ENCODE measurements around the gene MR1. TPM values are rescaled to one million over a fixed set of nuclear protein-coding genes. Genes with fewer than 3 reads are reported as not detected.

The MR1 gene
- total and polyA plus RNA-seq, 2 of the 13 experiments (the other 11 are each of a cell fraction or from before 2014, with no cell fraction given) = 7.7 to 10.4 TPM

GRCh38 chr1:181089676-181090544, 56.1 kb downstream of the MR1 start (continued):
- no peak for TF ChIP-seq ZBTB33 (CRISPR knock-in tag; IDR thresholded peaks at IDR 0.05)
- TF ChIP-seq, protein P1, sequence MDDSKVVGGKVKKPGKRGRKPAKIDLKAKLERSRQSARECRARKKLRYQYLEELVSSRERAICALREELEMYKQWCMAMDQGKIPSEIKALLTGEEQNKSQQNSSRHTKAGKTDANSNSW (CRISPR knock-in tag; IDR thresholded peaks at IDR 0.05; ENCODE audit: borderline replicate concordance) = no peak
- TF ChIP-seq PCBP1 (IDR thresholded peaks at IDR 0.05; ENCODE audit: borderline replicate concordance, low read depth, low read length) = no peak
- TF ChIP-seq, protein P2, sequence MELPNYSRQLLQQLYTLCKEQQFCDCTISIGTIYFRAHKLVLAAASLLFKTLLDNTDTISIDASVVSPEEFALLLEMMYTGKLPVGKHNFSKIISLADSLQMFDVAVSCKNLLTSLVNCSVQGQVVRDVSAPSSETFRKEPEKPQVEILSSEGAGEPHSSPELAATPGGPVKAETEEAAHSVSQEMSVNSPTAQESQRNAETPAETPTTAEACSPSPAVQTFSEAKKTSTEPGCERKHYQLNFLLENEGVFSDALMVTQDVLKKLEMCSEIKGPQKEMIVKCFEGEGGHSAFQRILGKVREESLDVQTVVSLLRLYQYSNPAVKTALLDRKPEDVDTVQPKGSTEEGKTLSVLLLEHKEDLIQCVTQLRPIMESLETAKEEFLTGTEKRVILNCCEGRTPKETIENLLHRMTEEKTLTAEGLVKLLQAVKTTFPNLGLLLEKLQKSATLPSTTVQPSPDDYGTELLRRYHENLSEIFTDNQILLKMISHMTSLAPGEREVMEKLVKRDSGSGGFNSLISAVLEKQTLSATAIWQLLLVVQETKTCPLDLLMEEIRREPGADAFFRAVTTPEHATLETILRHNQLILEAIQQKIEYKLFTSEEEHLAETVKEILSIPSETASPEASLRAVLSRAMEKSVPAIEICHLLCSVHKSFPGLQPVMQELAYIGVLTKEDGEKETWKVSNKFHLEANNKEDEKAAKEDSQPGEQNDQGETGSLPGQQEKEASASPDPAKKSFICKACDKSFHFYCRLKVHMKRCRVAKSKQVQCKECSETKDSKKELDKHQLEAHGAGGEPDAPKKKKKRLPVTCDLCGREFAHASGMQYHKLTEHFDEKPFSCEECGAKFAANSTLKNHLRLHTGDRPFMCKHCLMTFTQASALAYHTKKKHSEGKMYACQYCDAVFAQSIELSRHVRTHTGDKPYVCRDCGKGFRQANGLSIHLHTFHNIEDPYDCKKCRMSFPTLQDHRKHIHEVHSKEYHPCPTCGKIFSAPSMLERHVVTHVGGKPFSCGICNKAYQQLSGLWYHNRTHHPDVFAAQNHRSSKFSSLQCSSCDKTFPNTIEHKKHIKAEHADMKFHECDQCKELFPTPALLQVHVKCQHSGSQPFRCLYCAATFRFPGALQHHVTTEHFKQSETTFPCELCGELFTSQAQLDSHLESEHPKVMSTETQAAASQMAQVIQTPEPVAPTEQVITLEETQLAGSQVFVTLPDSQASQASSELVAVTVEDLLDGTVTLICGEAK (IDR thresholded peaks at IDR 0.05) = no peak
- TF ChIP-seq, protein P2 (CRISPR knock-in tag; IDR thresholded peaks at IDR 0.05) = no peak
- no peak for TF ChIP-seq ZFP1 (CRISPR knock-in tag; IDR thresholded peaks at IDR 0.05)
- no peak for TF ChIP-seq CBFB (CRISPR knock-in tag; IDR thresholded peaks at IDR 0.05)
- TF ChIP-seq HOXA3 (CRISPR knock-in tag; IDR thresholded peaks at IDR 0.05) = peak; percentile 48; the same call in 1 of the 2 replicates
- TF ChIP-seq ZNF589 (CRISPR knock-in tag; conservative IDR thresholded peaks at IDR 0.05) = no peak
- no peak for TF ChIP-seq ZNF180 (CRISPR knock-in tag; IDR thresholded peaks at IDR 0.05; ENCODE audit: borderline replicate concordance, low read depth)
- no peak for TF ChIP-seq ZNF737 (CRISPR knock-in tag; IDR thresholded peaks at IDR 0.05; ENCODE audit: borderline replicate concordance)
- TF ChIP-seq BHLHE40 (IDR thresholded peaks at IDR 0.05; ENCODE audit: low read length) = no peak
- no peak for TF ChIP-seq FIP1L1 (IDR thresholded peaks at IDR 0.05; ENCODE audit: borderline replicate concordance, insufficient read depth, low read depth, low read length)
- no peak for TF ChIP-seq SIN3A (IDR thresholded peaks at IDR 0.05; ENCODE audit: borderline replicate concordance, low read depth, low read length)
- TF ChIP-seq RBFOX2 (IDR thresholded peaks at IDR 0.05; ENCODE audit: low read depth, low read length) = no peak; the same call in none of the 2 replicates
- no peak for TF ChIP-seq ZNF567 (CRISPR knock-in tag; IDR thresholded peaks at IDR 0.05; ENCODE audit: borderline replicate concordance)
- no peak for TF ChIP-seq NFKBIZ (CRISPR knock-in tag; IDR thresholded peaks at IDR 0.05)
- TF ChIP-seq SATB2 (CRISPR knock-in tag; IDR thresholded peaks at IDR 0.05) = no peak
- TF ChIP-seq IKZF1 (IDR thresholded peaks at IDR 0.05) = no peak
- TF ChIP-seq ZNF777 (CRISPR knock-in tag; IDR thresholded peaks at IDR 0.05) = no peak
